GF-D8 (cell line): ENCODE measurements around the gene MAN1C1.
"Not testable (repeated sequence)": the region's sequence is repeated elsewhere in the genome, so short reads cannot be mapped to it uniquely, and the experiment has no call there.

Experiments
- DNase-seq: peaks from one replicate; lab custom pipeline; 2025; lab: John Stamatoyannopoulos, UW

The MAN1C1 gene

DNA sequence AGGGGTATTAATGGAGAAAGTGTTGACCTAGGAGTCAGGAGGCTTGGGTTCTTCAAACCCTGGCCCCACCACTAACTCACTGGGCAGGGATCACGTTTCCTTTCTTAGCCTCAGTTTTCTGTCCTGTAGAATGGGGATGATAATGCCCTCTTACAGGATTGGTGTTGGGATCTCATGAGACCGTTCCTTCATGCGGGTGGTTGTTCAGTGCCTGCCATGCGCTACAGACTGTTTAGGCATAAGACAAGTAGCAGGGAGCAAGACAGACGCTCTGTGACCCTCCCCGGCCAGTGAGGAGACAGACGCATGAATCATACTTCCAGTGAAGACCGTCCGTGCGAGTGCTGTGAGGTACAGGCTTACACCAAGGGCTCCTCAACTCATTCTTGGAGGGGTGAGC lies 81.7 kb downstream of the MAN1C1 start:
- no peak for DNase-seq

DNA sequence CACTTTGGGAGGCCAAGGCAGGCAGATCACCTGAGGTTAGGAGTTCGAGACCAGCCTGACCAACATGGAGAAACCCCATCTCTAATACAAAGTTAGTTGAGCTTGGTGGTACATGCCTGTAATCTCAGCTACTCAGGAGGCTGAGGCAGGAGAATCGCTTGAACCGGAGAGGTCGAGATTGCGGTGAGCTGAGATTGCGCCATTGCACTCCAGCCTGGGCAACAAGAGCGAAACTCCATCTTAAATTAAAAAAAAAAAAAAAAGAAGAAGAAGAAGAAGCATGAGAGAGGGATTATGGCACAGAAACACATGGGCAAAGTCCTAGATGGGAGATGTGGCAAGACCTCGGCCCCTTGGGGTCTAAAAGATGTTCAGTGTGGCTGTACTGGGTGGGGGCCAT lies 82.5 kb downstream of the MAN1C1 start:
- DNase-seq, result not testable (repeated sequence)

DNA sequence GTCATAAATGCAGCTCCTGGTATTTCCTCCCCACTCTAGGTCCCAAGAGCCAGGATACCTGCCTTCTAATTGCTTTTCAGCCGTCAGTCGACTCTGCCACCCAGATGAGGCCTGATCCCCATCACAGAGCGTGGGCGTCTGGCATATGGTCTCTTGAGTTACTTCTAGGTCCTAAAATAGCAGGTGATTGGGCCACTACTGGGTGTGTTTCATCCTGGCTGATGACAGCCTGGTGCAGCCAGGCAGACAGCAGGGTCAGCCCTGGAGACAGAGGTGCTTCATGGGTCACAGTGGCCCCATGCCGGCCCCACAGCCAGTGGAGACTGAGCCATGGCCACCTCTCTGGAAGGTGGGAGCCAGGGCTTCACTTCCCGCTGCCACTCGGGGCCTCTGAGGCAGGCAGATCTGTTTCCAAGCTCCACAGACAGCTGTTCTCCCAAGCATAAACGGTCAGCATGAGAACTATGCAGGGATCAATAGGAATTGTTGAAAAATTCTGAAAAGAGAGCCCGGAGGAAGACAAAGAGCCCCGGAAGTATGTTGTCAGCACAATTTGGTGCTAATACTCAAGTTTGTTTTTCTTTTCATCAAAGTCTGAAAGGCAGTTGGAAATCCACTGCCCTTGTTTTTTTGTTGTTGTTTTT lies 83.0 kb downstream of the MAN1C1 start:
- no peak for DNase-seq

GRCh38 chr1:25700144-25700523 lies 83.5 kb downstream of the MAN1C1 start:
- no peak for DNase-seq

DNA sequence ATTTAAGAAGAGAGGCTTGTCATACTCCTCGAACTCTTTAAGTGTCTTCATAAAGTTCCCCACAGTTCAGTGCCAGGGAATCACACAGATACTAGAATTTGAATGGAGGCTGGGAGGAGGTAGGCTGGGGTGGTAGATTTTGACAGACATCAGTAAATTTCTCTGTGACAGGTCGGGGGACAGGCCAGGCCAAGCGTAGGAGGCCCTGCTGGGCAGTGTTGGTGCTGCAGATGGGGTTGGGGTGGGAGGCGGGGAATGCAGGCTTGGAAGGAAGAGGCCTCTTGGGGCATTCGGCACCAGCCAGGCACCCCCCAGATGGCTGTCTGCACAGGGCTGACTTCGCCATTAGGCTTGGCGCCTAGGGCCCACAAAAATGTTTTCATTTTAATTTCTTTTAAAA lies 84.0 kb downstream of the MAN1C1 start:
- DNase-seq, result no peak

DNA sequence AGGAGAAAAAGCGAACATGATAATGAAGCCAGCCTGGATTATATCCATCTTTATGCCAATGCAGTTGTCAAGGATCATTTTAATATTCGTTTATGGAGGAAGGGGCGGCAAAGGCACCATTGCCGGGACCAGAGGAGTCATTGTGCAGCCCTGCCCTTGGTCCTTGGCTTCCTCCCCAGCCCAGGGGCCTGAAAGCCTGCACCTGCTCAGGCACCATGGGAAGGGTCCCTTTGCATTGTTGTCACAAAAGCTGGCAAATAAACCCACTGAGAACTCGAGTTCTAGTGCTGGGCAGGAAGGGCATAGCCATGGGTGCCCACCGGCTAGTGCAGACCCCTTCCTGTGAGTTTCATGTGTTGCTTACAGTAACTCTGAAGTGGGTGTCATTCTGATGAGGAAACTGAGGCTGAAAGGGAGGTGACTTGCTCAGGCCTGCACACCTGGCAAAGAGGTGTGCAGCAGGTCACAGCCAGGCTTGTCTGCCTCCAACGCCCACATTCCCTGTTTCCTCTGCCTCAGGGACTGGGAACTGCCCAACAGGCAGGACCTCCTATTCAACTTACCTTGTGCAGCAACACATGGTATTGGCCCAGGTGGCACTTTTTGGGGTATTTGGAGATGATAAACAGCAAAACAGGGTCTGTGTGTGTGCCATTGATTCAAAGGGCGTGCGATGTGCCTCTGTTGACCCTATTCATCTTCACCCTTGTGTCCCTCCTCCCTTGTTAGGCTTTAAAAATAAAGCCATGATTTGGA lies 84.6 kb downstream of the MAN1C1 start:
- DNase-seq, result no peak

GRCh38 chr1:25702101-25702775 lies 85.6 kb downstream of the MAN1C1 start:
- DNase-seq, result no peak

DNA sequence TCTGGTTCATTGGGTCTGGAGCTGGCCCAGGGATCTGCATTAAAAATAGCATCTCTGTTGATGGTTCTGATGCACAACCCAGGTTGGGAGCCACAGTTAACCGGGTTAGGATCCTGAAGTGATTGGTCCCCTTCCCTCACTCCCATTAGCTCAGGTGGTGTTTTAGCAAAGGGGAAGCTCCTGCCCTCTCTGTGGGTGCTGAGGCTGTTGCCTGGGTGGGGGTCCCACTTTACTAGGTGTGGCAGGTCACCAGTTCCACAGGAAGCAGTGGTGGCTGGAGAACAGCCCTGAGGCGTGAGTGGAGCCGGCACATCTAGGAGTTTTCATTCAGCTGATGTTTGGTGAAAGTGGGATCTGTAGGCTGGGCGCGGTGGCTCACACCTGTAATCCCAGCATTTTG lies 86.5 kb downstream of the MAN1C1 start:
- DNase-seq, result no peak

GRCh38 chr1:25703671-25704266 lies 87.2 kb downstream of the MAN1C1 start:
- DNase-seq, result no peak

- DNase-seq, result peak; percentile 63
Measured at GRCh38 chr1:25704267-25704691, 87.7 kb downstream of the MAN1C1 start.

GRCh38 chr1:25705699-25706098 lies 89.1 kb downstream of the MAN1C1 start:
- DNase-seq, result no peak

DNA sequence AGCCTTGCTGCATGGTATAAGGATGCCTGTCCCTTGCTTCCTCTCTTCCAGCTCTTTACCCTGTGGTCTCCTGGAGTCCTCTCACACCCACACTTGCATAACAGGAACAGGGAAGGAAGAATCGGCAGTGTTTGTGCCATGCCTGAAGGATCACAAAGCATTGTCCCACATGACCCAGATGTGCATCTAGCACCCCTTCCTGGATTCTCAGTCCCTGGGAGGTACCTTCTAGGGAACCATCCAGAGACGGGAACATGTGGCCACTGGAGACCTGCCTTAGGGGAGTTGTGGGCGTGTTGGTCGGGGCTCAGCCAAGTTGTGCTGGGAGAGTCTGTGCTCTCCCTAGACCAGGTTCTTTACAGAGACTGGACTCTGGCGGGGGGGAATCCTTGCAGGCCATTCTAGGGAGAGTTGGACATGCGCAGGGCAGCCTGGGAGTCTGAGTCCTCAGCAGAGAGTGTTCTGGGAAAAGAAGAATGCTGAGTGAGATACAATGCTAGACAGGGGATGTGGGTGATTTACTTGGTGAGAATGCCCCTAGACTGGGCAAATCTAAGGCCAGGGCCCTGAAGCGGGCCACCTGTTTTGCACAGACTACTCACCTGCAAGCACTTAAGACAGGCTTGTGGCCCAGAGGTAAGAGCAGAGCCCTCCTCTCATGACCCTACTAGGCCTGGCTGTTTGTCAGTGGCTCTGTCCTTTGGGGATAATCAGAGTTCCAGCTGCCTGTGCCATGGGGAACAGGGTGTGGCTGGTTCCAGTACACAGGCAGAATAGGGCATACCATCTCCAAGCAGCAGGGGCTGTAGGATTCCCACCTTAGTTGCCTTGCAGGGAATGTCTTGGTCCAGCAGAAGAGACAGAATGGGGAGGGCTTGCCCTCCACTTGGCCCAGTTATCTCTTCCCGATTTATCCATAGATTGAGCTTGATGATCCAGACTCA lies 89.8 kb downstream of the MAN1C1 start:
- DNase-seq, result no peak

DNA sequence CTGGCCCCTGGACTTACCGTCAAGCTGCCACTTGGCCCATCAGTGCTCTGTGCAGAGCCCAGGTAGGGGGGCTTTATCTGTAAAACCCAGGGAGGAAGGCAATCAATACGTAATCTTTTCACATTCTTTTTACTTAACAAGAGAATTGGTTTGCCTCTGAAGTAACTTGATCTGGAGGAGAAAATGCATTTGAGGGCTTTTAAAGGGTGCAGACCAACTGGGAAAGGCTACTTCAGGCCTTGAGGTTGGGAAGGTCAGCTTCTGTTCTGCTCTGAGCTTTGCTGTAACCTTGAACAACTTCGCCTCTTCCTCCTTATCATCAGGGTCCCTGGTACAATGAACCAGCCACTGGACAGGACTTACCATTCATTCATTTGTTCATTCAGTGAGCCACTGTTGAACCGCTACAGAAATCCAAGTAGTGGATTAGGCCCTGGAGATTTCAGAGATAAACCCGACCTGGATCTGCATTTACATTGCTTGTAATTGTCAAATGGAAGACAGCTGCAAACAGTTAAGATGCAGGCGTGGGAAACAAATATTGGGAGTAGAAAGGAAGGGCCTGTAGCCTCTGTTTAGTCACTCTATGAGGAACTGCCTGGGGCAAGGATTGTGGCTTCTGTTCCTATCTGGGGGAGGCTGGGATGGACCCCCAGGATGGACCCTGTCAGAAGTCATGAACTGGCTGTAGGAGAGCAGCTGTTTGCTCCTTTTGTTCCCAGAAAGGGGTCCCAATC lies 90.9 kb downstream of the MAN1C1 start:
- no peak for DNase-seq

DNA sequence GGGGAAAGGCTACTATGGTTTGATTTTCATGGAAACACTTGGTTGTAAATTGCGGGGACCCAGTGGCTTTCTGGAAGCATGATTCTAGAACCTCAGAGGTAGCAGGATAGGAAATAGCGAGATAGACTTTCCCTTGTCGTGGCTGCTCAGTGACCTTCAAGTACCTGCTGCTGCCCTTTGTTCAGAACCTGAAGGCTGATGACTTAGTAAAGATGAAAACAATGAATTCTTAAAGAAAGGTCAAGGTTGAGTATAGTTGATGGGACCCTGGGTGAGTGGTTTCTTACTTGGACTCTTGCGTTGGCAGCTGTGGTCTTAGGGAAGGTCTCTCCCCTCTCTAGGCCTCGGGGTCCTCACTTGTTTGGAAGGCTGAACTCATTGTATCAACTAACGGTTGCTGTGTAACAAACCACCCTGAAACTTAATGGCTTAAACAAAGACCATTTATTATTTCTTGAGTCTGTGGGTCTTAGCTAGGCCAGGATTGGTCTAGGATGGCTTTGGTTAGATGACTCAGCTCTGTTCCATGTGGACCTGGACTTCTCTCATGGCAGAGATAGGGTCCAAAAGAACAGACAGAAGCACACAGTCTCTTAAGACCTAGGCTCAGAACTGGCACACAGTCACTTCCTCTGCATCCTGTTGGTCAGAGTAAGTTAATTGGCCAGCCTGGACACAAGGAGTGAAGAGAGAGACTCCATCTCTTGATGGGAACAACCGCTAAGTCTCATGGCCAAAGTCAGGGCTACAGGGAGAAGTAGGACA lies 94.2 kb downstream of the MAN1C1 start:
- DNase-seq, result no peak

DNA sequence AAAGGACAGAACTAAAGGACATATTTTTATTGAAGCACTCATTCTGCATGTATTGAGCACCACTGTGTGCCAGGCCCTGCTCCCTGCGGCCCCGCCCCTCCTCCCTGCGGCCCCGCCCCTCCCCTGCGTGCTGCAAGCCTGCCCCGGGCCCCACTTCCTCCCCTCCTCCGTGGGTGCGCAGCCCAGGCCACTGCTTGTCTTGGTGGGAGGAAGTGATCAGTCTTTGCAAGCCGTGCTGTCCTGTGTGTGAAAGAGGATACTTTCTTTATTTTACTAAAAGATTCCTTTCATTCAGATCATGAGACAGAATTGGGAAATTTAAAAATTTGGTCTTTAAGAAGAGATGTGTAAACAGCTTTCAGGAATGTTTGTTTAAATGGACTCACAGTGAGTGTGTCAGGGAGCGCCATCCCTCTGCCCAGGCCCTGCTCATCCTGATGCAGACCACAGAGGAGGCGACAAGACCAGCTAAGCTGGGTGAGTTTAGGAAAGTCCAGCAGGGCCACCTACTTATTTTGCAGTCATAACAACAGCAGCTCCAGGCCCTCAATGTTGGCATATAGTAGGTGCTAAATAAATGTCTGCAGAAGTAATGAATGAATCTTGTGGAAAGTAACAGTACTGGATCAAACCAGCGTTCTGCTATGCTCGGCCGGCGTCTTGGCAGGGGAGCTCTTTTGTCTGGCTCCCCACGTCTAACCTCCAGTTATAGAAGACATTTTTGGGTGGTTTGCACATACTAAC lies 95.1 kb downstream of the MAN1C1 start:
- DNase-seq, result peak; percentile 5

- no peak for DNase-seq
Measured at GRCh38 chr1:25712299-25712970, 95.8 kb downstream of the MAN1C1 start.

DNA sequence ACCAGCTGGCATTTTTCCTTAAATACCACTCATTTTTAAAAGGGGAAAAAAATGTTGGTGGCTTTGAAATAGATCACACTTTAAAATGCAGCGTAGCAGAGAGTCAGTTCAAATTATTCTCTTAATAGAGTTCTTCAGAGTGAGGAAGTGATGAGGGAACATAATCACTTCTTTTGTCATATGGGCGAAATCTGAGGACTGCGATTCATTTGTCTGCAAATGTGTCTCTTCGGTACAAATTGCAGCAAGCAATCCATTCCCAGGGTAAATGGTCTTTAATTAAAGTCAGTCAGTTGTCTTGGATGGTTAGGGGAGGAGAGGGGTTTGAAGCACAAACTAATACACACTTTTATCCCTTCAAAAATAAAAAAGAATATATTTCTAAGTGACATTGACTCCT lies 97.4 kb downstream of the MAN1C1 start:
- no peak for DNase-seq

GRCh38 chr1:25714372-25714931 lies 97.9 kb downstream of the MAN1C1 start:
- no peak for DNase-seq

- DNase-seq, result no peak
Measured at GRCh38 chr1:25715888-25716287, 99.3 kb downstream of the MAN1C1 start.
